A673 (cell line): ENCODE measurements around the gene SEPHS2. TPM values are rescaled to one million over a fixed set of nuclear protein-coding genes. Genes with fewer than 3 reads are reported as not detected.

Source experiments
- BruUV-seq: library from RNA; stranded (reverse); fragments of 400-500 nt; replicated peaks from 2 replicates; lab custom pipeline; 2021; lab: Mats Ljungman, UMichigan
- CTCF ChIA-PET: fragments of 300-600 bp; sonication (Branson Sonifier 250); formaldehyde crosslinking; loops from one replicate; lab custom pipeline; 2022; ENCODE audit warnings: antibody characterized with exemption; lab: Charles Lee
- POLR2A ChIA-PET: fragments of 300-600 bp; sonication (Branson Sonifier 250); formaldehyde crosslinking; loops from one replicate; lab custom pipeline; 2022; ENCODE audit warnings: antibody characterized with exemption; ENCODE audit not compliant: low non-redundant PET; lab: Charles Lee
- DNase-seq: peaks from one replicate; pipeline ENCODE4 v3.0.0-alpha.2; 2015; ENCODE audit warnings: low spot score
- H3K27ac ChIP-seq: fragments of 200-600 bp; sonication (generic); 2 replicates; pipeline ENCODE4 v1.5.1; 2016; ENCODE audit warnings: mixed run types, low read depth, mild to moderate bottlenecking, mixed read lengths, antibody characterized with exemption, low read length; ENCODE audit not compliant: poor library complexity, severe bottlenecking
- H3K27me3 ChIP-seq: fragments of 200-600 bp; sonication (generic); replicated peaks from 2 replicates; pipeline ENCODE4 v1.6.1; 2017; ENCODE audit warnings: mixed run types, low read depth, mild to moderate bottlenecking, mixed read lengths, antibody characterized with exemption, low read length; ENCODE audit not compliant: insufficient read depth, poor library complexity
- H3K36me3 ChIP-seq: fragments of 200-600 bp; sonication (generic); 2 replicates; pipeline ENCODE4 v1.6.1; 2016; ENCODE audit warnings: mixed run types, mild to moderate bottlenecking, mixed read lengths, antibody characterized with exemption, low read length; ENCODE audit not compliant: insufficient read depth, poor library complexity, severe bottlenecking
- H3K4me1 ChIP-seq: fragments of 200-600 bp; sonication (generic); 2 replicates; pipeline ENCODE4 v1.6.1; 2017; ENCODE audit warnings: mixed run types, mild to moderate bottlenecking, mixed read lengths, antibody characterized with exemption, low read length; ENCODE audit not compliant: insufficient read depth, poor library complexity, severe bottlenecking
- H3K4me3 ChIP-seq: fragments of 200-600 bp; sonication (generic); 2 replicates; pipeline ENCODE4 v1.5.1; 2016; ENCODE audit warnings: low read depth, mixed run types, mild to moderate bottlenecking, mixed read lengths, low read length; ENCODE audit not compliant: poor library complexity, severe bottlenecking
- H3K9me3 ChIP-seq: fragments of 200-600 bp; sonication (generic); 2 replicates; pipeline ENCODE4 v1.6.1; 2016; ENCODE audit warnings: mixed run types, low read depth, mild to moderate bottlenecking, mixed read lengths, antibody characterized with exemption, low read length; ENCODE audit not compliant: poor library complexity, severe bottlenecking
- CTCF ChIP-seq: fragments of 300-800, 200-600 bp; sonication (generic); conservative IDR thresholded peaks from 2 replicates; pipeline ENCODE4 v1.5.1; 2017; ENCODE audit warnings: low read depth, mild to moderate bottlenecking, antibody characterized with exemption, low read length, moderate library complexity, mixed read lengths
- EZH2 ChIP-seq: fragments of 200-600 bp; sonication (generic); IDR thresholded peaks from 2 replicates; pipeline ENCODE4 v1.6.1; 2017; ENCODE audit warnings: borderline replicate concordance, low read depth, mild to moderate bottlenecking, mixed read lengths, antibody characterized with exemption, low read length; ENCODE audit not compliant: poor library complexity, severe bottlenecking
- intact Hi-C: fragments of 100-400 bp; cut with micrococcal nuclease; formaldehyde crosslinking; loops from one replicate; pipeline ENCODE4 v1.10.0; 2022; ENCODE audit not compliant: unreplicated experiment
- total RNA-seq: library from RNA; stranded (reverse); gene quantifications from 2 replicates; pipeline ENCODE4 v1.2.3, GENCODE V29; 2021

SEPHS2 gene
- total RNA-seq, 1 experiment from 2014 or later, result 54.2 TPM

DNA sequence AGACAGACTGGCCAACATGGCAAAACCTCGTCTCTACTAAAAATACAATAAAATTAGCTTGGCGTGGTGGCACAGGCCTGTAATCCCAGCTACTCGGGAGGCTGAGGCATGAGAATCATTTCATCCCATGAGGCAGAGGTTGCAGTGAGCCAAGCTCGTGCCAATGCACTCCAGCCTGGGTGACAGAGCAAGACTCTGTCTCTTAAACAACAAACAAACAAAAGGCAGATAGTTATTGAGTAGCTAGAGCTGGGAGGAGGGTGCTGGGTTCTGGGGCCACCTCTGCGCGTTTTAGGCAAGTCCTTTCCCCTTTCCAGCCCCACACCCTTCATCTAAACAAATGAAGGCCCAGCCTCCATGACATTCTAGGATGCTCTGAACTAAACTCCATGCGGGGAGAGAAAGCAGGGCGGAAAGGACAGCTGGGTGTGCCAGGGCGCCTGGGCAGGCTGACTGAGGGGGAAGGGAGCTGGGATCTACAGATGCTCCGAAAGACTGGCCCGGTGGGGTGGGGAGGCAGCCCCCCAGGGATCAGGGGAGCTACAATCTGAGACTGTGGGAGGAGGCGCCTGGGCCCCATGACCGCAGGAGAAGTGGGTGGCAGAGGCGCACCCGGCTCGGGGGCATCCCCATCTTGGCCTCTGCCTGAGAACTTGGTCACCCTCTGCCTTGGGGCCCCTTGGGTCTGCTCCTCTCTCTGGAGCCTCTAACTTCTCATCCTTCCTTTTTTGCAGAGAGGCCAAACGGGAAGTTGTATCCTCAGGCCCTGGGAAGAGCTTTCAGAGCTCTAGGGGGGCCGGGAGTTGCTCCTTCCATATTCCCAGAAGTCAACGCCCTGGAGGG, 27.8 kb upstream of the SEPHS2 start:
- ChIA-PET CTCF (no interaction called here), POLR2A (no interaction called here)
- Histone ChIP-seq H3K4me1 (no peaks in the 10 kb centered on the region), H3K36me3 (no peaks in the 10 kb centered on the region), H3K27me3 (no peaks in the 10 kb centered on the region), H3K27ac (no peak overlapping the region), H3K4me3 (no peak overlapping the region), H3K9me3 (no peaks in the 10 kb centered on the region)
- intact Hi-C loops, result loop anchor here (5.0 kb wide), 1 partner anchor 34 kb away; no protein-coding TSS in a partner anchor
- DNase-seq, result no peak
- TF ChIP-seq CTCF, result no peak
- TF ChIP-seq EZH2, result no peak
- no TSS peak for BruUV-seq

GRCh38 chr16:30472328-30472942, 26.8 kb upstream of the SEPHS2 start, which contains the start of gene ITGAL:
Gene ITGAL, plus strand, starts transcription at chr16:30472742. Its CDS starts 96 bp downstream, at chr16:30472838.
- ChIA-PET CTCF (no interaction called here), POLR2A (no interaction called here)
- TF ChIP-seq CTCF (no peak), EZH2 (no peak)
- H3K27ac ChIP-seq, result no peak within 1 kb of the TSS
- H3K27me3 ChIP-seq, result no peaks in the 10 kb centered on the region
- no peak within 1 kb of the TSS for H3K4me3 ChIP-seq
- H3K36me3 ChIP-seq, result no peaks in the 10 kb centered on the region
- no peaks in the 10 kb centered on the region for H3K9me3 ChIP-seq
- H3K4me1 ChIP-seq, result no peaks in the 10 kb centered on the region
- intact Hi-C loops, result loop anchor here (5.0 kb wide), 1 partner anchor 35 kb away; no protein-coding TSS in a partner anchor
- DNase-seq, result no peak
- no TSS peak for BruUV-seq

GRCh38 chr16:30470632-30470995, 24.9 kb upstream of the SEPHS2 start:
- no peaks in the 10 kb centered on the region for H3K9me3 ChIP-seq
- intact Hi-C loops, result loop anchor here (5.0 kb wide), 1 partner anchor 37 kb away; no protein-coding TSS in a partner anchor
- CTCF ChIA-PET, result interaction anchor here (0.6 kb wide), 1 partner anchor 358 kb away, joined by 3 read pairs; no protein-coding TSS in a partner anchor
- H3K4me1 ChIP-seq, result no peaks in the 10 kb centered on the region
- no TSS peak for BruUV-seq
- H3K36me3 ChIP-seq, result no peaks in the 10 kb centered on the region
- TF ChIP-seq EZH2 (no peak), CTCF (no peak)
- no peak overlapping the region for H3K27ac ChIP-seq
- DNase-seq, result no peak
- no peak overlapping the region for H3K4me3 ChIP-seq
- no peaks in the 10 kb centered on the region for H3K27me3 ChIP-seq
- POLR2A ChIA-PET, result no interaction called here
